ENCODE measurements around the gene RHOF.

DNA sequence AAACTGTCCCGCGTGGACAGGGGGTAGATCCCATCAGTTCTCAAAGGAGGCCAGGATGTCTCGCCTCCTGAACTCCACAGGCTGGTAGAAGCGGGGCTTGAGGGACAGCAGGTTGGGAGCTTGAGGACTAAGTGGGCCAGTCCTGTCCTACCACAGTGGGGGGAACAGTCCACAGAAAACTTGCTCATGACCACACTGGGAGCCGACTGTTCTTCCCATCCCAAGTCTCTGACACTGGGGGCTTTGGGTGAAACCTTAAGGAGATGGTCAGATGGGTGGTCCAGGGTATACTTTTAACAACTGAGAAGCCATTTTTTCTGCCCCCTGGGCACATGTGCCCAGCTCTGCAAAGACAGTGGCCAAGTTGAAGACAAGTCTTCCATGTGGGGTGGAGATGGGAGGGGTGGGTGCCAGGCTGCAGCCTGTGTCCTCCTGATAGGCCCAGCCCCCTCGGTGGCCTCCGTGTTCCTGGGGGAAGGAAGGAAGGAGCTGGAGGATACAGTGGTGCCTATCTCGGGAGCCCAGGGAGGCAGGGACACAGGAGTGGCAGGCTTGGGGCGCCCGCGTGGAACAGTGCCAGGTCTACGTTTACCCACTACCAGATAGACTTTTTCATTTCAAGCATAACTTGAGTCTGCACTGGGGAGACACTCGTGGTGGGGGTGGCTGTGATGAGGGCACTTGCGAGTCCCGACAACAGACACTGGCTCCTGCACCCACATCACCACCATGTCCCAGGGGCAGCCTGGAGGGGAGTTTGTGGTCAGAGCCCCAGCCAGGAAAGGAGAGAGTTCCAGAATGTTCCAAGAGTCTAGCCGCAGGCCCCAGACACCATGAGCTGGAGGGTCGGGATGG is 14.7 kb downstream of the RHOF start:
- TF ChIP-seq, protein P1, sequence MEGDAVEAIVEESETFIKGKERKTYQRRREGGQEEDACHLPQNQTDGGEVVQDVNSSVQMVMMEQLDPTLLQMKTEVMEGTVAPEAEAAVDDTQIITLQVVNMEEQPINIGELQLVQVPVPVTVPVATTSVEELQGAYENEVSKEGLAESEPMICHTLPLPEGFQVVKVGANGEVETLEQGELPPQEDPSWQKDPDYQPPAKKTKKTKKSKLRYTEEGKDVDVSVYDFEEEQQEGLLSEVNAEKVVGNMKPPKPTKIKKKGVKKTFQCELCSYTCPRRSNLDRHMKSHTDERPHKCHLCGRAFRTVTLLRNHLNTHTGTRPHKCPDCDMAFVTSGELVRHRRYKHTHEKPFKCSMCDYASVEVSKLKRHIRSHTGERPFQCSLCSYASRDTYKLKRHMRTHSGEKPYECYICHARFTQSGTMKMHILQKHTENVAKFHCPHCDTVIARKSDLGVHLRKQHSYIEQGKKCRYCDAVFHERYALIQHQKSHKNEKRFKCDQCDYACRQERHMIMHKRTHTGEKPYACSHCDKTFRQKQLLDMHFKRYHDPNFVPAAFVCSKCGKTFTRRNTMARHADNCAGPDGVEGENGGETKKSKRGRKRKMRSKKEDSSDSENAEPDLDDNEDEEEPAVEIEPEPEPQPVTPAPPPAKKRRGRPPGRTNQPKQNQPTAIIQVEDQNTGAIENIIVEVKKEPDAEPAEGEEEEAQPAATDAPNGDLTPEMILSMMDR (IDR thresholded peaks at IDR 0.05): no peak
- no peak for TF ChIP-seq ZFX (IDR thresholded peaks at IDR 0.05; ENCODE audit: borderline replicate concordance)

Data from 22Rv1 (cell line).